ENCODE measurements around the gene CCDC112.

CCDC112 gene

DNA sequence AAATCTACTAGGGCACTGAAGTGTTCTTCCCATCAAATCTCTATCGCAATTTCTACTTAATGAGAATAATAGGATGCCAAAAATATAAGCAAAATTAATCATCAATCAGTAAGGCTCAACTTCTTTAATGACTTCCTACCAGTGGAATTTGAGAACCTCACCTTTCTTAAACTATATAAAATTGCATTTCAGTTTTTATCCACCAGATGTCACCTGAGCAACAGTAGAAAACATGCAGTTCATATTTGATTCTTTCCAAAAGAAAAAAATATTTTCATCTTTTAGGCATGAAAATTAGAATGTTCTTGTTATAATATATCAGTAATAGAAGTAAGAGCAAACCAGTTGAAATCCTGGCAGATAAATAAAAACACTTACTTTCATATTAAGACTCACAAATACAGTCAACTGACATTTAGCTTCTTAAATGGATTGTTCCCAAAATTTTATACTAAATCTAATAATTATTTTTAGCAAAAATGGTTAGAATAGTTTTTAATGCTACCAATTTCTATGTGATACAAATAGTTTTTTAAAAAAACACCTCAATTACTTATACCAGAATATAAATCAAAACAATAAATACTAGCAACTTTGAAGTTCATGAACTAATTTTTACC, 13.4 kb upstream of the CCDC112 start:
- Histone ChIP-seq H3K4me1 (ENCODE audit: insufficient read depth, low read length) (no peaks in the 10 kb centered on the region), H3K36me3 (ENCODE audit: insufficient read depth, low read length) (no peaks in the 10 kb centered on the region), H3K4me3 (ENCODE audit: low read length) (no peak overlapping the region), H3K27me3 (ENCODE audit: insufficient read depth, low read length) (no peaks in the 10 kb centered on the region), H2AFZ (ENCODE audit: low read depth, low read length) (no peak overlapping the region), H3K9me3 (ENCODE audit: low read length) (no peaks in the 10 kb centered on the region)

DNA sequence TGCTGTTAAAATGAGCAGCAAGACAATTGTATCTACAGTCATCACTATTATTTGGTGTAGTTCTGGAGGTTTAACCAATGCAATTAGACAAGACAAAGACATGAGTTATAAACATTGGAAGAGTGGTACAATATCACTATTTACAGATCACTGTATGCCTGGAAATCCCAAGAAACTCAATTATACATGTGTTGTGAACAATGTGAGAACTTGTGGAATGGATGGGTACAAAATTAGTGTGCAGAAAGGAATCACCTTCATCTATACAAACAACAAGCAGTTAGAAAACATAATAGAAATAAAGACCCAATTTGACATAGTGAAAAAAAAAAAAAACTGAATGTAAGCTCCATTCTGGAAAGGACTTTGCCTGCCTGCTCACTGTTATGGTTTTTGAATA, 12.4 kb upstream of the CCDC112 start:
- Histone ChIP-seq H2AFZ (ENCODE audit: low read depth, low read length) (no peak overlapping the region), H3K4me1 (ENCODE audit: insufficient read depth, low read length) (no peaks in the 10 kb centered on the region), H3K9me3 (ENCODE audit: low read length) (no peaks in the 10 kb centered on the region), H3K36me3 (ENCODE audit: insufficient read depth, low read length) (no peaks in the 10 kb centered on the region), H3K27me3 (ENCODE audit: insufficient read depth, low read length) (no peaks in the 10 kb centered on the region), H3K4me3 (ENCODE audit: low read length) (no peak overlapping the region)

GRCh38 chr5:115306011-115306536, 9.6 kb upstream of the CCDC112 start:
- H3K9me3 ChIP-seq (ENCODE audit: low read length), result no peaks in the 10 kb centered on the region
- no peaks in the 10 kb centered on the region for H3K4me1 ChIP-seq (ENCODE audit: insufficient read depth, low read length)
- no peaks in the 10 kb centered on the region for H3K27me3 ChIP-seq (ENCODE audit: insufficient read depth, low read length)
- no peak overlapping the region for H3K4me3 ChIP-seq (ENCODE audit: low read length)
- H3K36me3 ChIP-seq (ENCODE audit: insufficient read depth, low read length), result no peaks in the 10 kb centered on the region
- no peak overlapping the region for H2AFZ ChIP-seq (ENCODE audit: low read depth, low read length)

- H3K9me3 ChIP-seq (ENCODE audit: low read length), result no peaks in the 10 kb centered on the region
- H3K4me1 ChIP-seq (ENCODE audit: insufficient read depth, low read length), result no peaks in the 10 kb centered on the region
- H2AFZ ChIP-seq (ENCODE audit: low read depth, low read length), result no peak overlapping the region
- H3K27me3 ChIP-seq (ENCODE audit: insufficient read depth, low read length), result no peaks in the 10 kb centered on the region
- H3K4me3 ChIP-seq (ENCODE audit: low read length), result no peak overlapping the region
- no peaks in the 10 kb centered on the region for H3K36me3 ChIP-seq (ENCODE audit: insufficient read depth, low read length)
Observed at GRCh38 chr5:115304496-115304895, 8.0 kb upstream of the CCDC112 start.

DNA sequence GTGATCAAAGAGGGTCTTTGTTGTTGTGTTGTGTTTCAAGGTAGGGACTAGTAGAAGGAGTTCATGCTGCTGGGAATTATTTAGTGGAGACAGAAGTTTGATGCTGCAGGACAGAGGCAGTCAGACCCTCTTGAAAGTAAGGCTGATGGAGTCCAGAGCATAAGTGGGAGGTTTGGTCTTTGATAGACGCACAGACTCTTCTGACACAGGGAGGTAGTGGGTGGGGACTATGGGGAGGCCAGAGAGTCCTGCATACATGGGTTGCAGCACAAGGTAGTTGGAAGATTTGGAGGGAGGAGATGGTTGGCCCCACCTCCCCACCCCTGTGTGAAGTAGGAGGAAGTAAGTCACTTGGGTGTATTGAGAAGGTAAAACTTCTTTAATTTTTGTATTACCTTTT, 2.4 kb upstream of the CCDC112 start:
- peaks cover 4% of the 10 kb centered on the region for H3K9me3 ChIP-seq (ENCODE audit: low read length)
- H3K27me3 ChIP-seq (ENCODE audit: insufficient read depth, low read length), result no peaks in the 10 kb centered on the region
- no peaks in the 10 kb centered on the region for H3K4me1 ChIP-seq (ENCODE audit: insufficient read depth, low read length)
- H3K4me3 ChIP-seq (ENCODE audit: low read length), result no peak overlapping the region
- no peaks in the 10 kb centered on the region for H3K36me3 ChIP-seq (ENCODE audit: insufficient read depth, low read length)
- no peak overlapping the region for H2AFZ ChIP-seq (ENCODE audit: low read depth, low read length)

DNA sequence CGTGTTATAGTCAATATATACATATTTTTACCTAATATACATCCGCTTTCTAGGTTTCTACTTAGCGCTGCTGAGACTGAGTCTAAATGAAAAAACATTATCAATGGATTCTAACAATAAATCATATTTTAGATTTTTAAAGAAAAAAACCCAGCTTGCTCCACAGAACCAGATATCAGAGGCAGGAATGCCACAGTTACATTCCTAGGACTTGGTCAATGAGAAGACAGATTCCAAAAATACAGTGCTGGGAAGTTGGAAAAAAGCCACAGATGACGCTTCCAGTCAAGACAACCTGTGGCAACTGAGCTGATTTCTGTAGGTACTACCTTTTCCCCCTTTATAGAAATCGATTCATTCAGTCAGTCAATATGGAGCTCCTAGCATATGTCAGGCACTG, 577 bp upstream of the CCDC112 start:
- H3K4me1 ChIP-seq (ENCODE audit: insufficient read depth, low read length), result no peaks in the 10 kb centered on the region
- peaks cover 10% of the 10 kb centered on the region for H3K9me3 ChIP-seq (ENCODE audit: low read length)
- H3K27me3 ChIP-seq (ENCODE audit: insufficient read depth, low read length), result no peaks in the 10 kb centered on the region
- H3K4me3 ChIP-seq (ENCODE audit: low read length), result peak overlapping the region; percentile 35
- no peak overlapping the region for H2AFZ ChIP-seq (ENCODE audit: low read depth, low read length)
- no peaks in the 10 kb centered on the region for H3K36me3 ChIP-seq (ENCODE audit: insufficient read depth, low read length)

DNA sequence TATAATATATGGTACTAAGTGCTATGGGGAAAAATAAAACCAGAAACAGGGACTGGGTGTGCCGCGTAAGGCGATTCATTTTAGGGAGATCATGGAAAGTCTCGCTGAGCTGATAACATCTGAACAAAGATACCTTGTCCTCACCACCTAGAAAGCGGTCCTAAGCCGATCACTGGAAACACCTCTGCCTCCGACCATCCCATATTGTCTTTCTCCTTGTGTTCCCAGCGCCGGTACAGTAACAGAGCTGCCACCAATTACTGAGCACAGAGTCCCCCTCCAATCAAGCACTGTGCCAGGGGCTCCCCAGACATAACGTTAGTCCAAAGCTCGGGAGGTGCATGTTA, 704 bp downstream of the CCDC112 start:
- Histone ChIP-seq H3K27me3 (ENCODE audit: insufficient read depth, low read length) (no peaks in the 10 kb centered on the region), H3K36me3 (ENCODE audit: insufficient read depth, low read length) (no peaks in the 10 kb centered on the region), H3K4me1 (ENCODE audit: insufficient read depth, low read length) (no peaks in the 10 kb centered on the region), H2AFZ (ENCODE audit: low read depth, low read length) (peak overlapping the region; percentile 93), H3K4me3 (ENCODE audit: low read length) (peak overlapping the region; percentile 91), H3K9me3 (ENCODE audit: low read length) (peaks cover 16% of the 10 kb centered on the region)

DNA sequence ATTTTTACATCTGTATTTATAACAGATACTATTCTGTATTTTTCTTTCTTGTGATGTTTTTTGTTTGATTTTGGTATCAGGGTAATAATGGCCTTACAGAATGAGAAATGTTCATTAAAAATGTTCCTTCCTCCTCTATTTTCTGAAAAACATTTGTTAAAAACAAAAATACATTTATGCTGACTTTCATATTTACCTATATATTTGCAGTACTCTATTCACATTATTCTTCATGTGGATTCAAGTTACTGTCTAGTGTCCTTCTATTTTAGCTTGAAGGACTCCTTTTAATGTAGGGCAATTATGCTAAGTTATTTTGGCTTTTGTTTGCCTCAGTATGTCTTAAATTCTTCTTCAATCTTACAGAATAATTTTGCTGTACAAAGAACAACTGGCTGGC, 5.1 kb downstream of the CCDC112 start:
- Histone ChIP-seq H2AFZ (ENCODE audit: low read depth, low read length) (no peak overlapping the region), H3K9me3 (ENCODE audit: low read length) (peaks cover 17% of the 10 kb centered on the region), H3K36me3 (ENCODE audit: insufficient read depth, low read length) (no peaks in the 10 kb centered on the region), H3K4me3 (ENCODE audit: low read length) (no peak overlapping the region), H3K27me3 (ENCODE audit: insufficient read depth, low read length) (no peaks in the 10 kb centered on the region), H3K4me1 (ENCODE audit: insufficient read depth, low read length) (no peaks in the 10 kb centered on the region)

GRCh38 chr5:115289104-115289503, 7.3 kb downstream of the CCDC112 start:
- no peak overlapping the region for H2AFZ ChIP-seq (ENCODE audit: low read depth, low read length)
- H3K4me3 ChIP-seq (ENCODE audit: low read length), result no peak overlapping the region
- H3K36me3 ChIP-seq (ENCODE audit: insufficient read depth, low read length), result no peaks in the 10 kb centered on the region
- H3K27me3 ChIP-seq (ENCODE audit: insufficient read depth, low read length), result no peaks in the 10 kb centered on the region
- H3K9me3 ChIP-seq (ENCODE audit: low read length), result peaks cover 14% of the 10 kb centered on the region
- no peaks in the 10 kb centered on the region for H3K4me1 ChIP-seq (ENCODE audit: insufficient read depth, low read length)

GRCh38 chr5:115284021-115284420, 12.4 kb downstream of the CCDC112 start:
- Histone ChIP-seq H3K9me3 (ENCODE audit: low read length) (no peaks in the 10 kb centered on the region), H2AFZ (ENCODE audit: low read depth, low read length) (no peak overlapping the region)

DNA sequence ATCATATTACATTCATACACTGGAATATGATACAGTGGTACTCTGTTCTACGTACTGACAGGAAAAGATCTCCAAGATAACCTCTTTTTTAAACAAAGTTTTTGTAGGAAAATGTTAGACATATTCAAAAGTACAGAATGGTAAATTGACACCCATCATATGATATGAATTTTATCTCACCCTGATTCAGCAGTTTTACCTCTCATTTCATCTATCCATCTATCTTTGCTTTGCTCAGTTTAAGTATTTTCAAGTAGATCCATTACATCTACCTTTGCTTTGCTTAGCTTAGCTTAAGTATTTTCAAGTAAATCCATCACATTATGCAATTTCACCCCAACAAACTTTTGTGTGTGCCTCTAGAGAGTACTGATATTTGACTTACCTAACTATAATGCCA, 14.3 kb downstream of the CCDC112 start:
- Histone ChIP-seq H3K4me3 (ENCODE audit: low read length) (no peak overlapping the region), H3K27me3 (ENCODE audit: insufficient read depth, low read length) (no peaks in the 10 kb centered on the region), H3K9me3 (ENCODE audit: low read length) (no peaks in the 10 kb centered on the region), H3K4me1 (ENCODE audit: insufficient read depth, low read length) (no peaks in the 10 kb centered on the region), H2AFZ (ENCODE audit: low read depth, low read length) (no peak overlapping the region), H3K36me3 (ENCODE audit: insufficient read depth, low read length) (peaks cover 5% of the 10 kb centered on the region)

More at GRCh38 chr5:115284021-115284420, 12.4 kb downstream of the CCDC112 start:
- H3K36me3 ChIP-seq (ENCODE audit: insufficient read depth, low read length), result peaks cover 5% of the 10 kb centered on the region
- no peaks in the 10 kb centered on the region for H3K4me1 ChIP-seq (ENCODE audit: insufficient read depth, low read length)
- H3K27me3 ChIP-seq (ENCODE audit: insufficient read depth, low read length), result no peaks in the 10 kb centered on the region
- H3K4me3 ChIP-seq (ENCODE audit: low read length), result no peak overlapping the region

GRCh38 chr5:115274584-115274983, 21.9 kb downstream of the CCDC112 start:
- Histone ChIP-seq H3K27me3 (ENCODE audit: insufficient read depth, low read length) (no peaks in the 10 kb centered on the region), H3K9me3 (ENCODE audit: low read length) (no peaks in the 10 kb centered on the region), H3K4me3 (ENCODE audit: low read length) (no peak overlapping the region), H3K36me3 (ENCODE audit: insufficient read depth, low read length) (peaks cover 49% of the 10 kb centered on the region), H2AFZ (ENCODE audit: low read depth, low read length) (no peak overlapping the region), H3K4me1 (ENCODE audit: insufficient read depth, low read length) (no peaks in the 10 kb centered on the region)

DNA sequence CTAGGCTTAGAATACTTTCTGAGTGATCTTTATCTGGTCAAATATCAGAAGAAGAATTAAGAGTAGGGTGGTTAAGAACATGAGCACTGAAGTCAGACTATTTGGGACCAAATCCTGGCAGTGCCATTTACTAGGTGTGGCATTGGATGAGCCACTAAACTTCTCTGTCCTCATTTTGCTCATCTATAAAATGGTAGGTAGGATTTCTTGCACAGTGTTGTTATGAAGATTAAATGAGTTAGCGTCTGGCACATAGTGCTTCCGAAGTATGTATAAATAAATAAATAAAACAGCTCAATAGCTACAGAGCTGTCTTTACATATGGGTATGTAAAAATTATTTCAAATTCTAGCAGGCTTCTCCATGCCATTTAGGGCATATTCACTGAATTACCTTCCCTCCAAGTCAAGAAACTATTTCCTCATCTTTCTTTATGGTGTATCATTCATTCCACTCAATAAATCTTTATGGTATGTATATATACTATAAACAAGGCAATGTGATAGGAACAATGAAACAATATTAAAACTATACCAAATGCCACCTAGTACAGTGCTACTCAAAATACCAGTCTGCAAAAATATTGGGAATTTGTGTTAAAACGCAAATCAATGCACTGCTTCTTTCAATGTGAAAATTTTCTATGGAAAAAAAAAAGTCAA, 24.0 kb downstream of the CCDC112 start:
- Histone ChIP-seq H3K36me3 (ENCODE audit: insufficient read depth, low read length) (peaks cover 60% of the 10 kb centered on the region), H3K4me1 (ENCODE audit: insufficient read depth, low read length) (no peaks in the 10 kb centered on the region), H2AFZ (ENCODE audit: low read depth, low read length) (no peak overlapping the region), H3K4me3 (ENCODE audit: low read length) (no peak overlapping the region), H3K27me3 (ENCODE audit: insufficient read depth, low read length) (no peaks in the 10 kb centered on the region), H3K9me3 (ENCODE audit: low read length) (no peaks in the 10 kb centered on the region)
